ENCODE results near the gene GABRR1.

The GABRR1 gene

GRCh38 chr6:89215391-89215790 is 1.8 kb downstream of the GABRR1 start:
- no peak for FAIRE-seq

- no peak for FAIRE-seq
These were observed 3.0 kb downstream of the GABRR1 start for GRCh38 chr6:89214197-89214596.

- no peak for FAIRE-seq
These were observed 4.7 kb downstream of the GABRR1 start for GRCh38 chr6:89212472-89212871.

GRCh38 chr6:89209457-89209856 is 7.7 kb downstream of the GABRR1 start:
- no peak for FAIRE-seq

- no peak for FAIRE-seq
These were observed 8.6 kb downstream of the GABRR1 start for GRCh38 chr6:89208551-89208950.

GRCh38 chr6:89205819-89206218 is 11.3 kb downstream of the GABRR1 start:
- FAIRE-seq, result no peak

GRCh38 chr6:89204096-89204495 is 13.1 kb downstream of the GABRR1 start:
- no peak for FAIRE-seq

- FAIRE-seq, result no peak
These were observed 16.4 kb downstream of the GABRR1 start for GRCh38 chr6:89200706-89201215.

- no peak for FAIRE-seq
These were observed 17.6 kb downstream of the GABRR1 start for GRCh38 chr6:89199579-89199978.

GRCh38 chr6:89198235-89198634 is 18.9 kb downstream of the GABRR1 start:
- no peak for FAIRE-seq

- FAIRE-seq, result no peak
These were observed 20.0 kb downstream of the GABRR1 start for GRCh38 chr6:89197141-89197540.

GRCh38 chr6:89194559-89194958 is 22.6 kb downstream of the GABRR1 start:
- FAIRE-seq, result no peak

- FAIRE-seq, result no peak
These were observed 26.4 kb downstream of the GABRR1 start for GRCh38 chr6:89190741-89191140.

- FAIRE-seq, result no peak
These were observed 29.7 kb downstream of the GABRR1 start for GRCh38 chr6:89187504-89187903.

- FAIRE-seq, result no peak
These were observed 30.4 kb downstream of the GABRR1 start for GRCh38 chr6:89186762-89187161.

GRCh38 chr6:89184344-89184743 is 32.8 kb downstream of the GABRR1 start:
- no peak for FAIRE-seq

- no peak for FAIRE-seq
These were observed 33.9 kb downstream of the GABRR1 start for GRCh38 chr6:89183294-89183693.

- no peak for FAIRE-seq
These were observed 36.2 kb downstream of the GABRR1 start for GRCh38 chr6:89180971-89181370.

- no peak for FAIRE-seq
These were observed 37.0 kb downstream of the GABRR1 start for GRCh38 chr6:89180112-89180511.

- no peak for FAIRE-seq
These were observed 43.5 kb downstream of the GABRR1 start for GRCh38 chr6:89173634-89174033.

- FAIRE-seq, result no peak
These were observed 45.0 kb downstream of the GABRR1 start for GRCh38 chr6:89172131-89172530.

- no peak for FAIRE-seq
These were observed 55.1 kb downstream of the GABRR1 start for GRCh38 chr6:89162047-89162371.

- FAIRE-seq, result no peak
These were observed 55.7 kb downstream of the GABRR1 start for GRCh38 chr6:89161326-89162046.

- no peak for FAIRE-seq
These were observed 56.6 kb downstream of the GABRR1 start for GRCh38 chr6:89160331-89161092.

Measured in colon (tissue), 2 donors.